Body of pancreas (tissue), 4 donors: Measurements from ENCODE around the gene LACTBL1. TPM values are rescaled to one million over a fixed set of nuclear protein-coding genes. Genes with fewer than 3 reads are reported as not detected.

Experiments
- ATAC-seq: fragments of 150-250 bp; one replicate; pipeline ENCODE4 v1.9.1; 2016
- DNase-seq, 4 donors: peaks; one replicate each; pipeline ENCODE4 v3.0.0-alpha.2; 2019
- H3K27ac ChIP-seq, 4 donors: fragments of 200-600 bp; sonication (generic); 1 replicate in 3 of 4; 2 replicates in 1 of 4; pipeline versions ENCODE4 v1.5.1 to v1.6.1; 2016 to 2019; ENCODE audit warnings: mild to moderate bottlenecking in 1 of 4, mixed read lengths in 1 of 4, moderate library complexity in 1 of 4
- H3K27me3 ChIP-seq, 2 donors: fragments of 200-600 bp; sonication (generic); one replicate each; pipeline ENCODE4 v1.6.0; 2016; ENCODE audit warnings: mild to moderate bottlenecking in 1 of 2
- H3K36me3 ChIP-seq, 2 donors: fragments of 200-600 bp; sonication (generic); replicated peaks in 1 of 2; 2 replicates each; pipeline ENCODE4 v1.5.1; 2016; ENCODE audit warnings: low read depth in 2 of 2; ENCODE audit not compliant: insufficient read depth in 1 of 2
- H3K4me1 ChIP-seq: fragments of 200-600 bp; sonication (generic); one replicate; pipeline ENCODE4 v1.6.0; 2016
- H3K4me3 ChIP-seq, 2 donors: fragments of 200-600 bp; sonication (generic); 1 replicate in 1 of 2; 2 replicates in 1 of 2; pipeline ENCODE4 v1.5.1; 2016 to 2019
- H3K9me3 ChIP-seq, 3 donors: fragments of 200-600 bp; sonication (generic); 1 replicate in 2 of 3; 2 replicates in 1 of 3; pipeline ENCODE4 v1.5.1; 2016
- CTCF ChIP-seq, 7 experiments: fragments of 450-650 bp in 4 of 7; fragments of 200-600 bp in 3 of 7; sonication (generic) in 3 of 7; IDR thresholded peaks; one replicate each; pipeline ENCODE4 v1.5.1; 2016 to 2019; ENCODE audit warnings: antibody characterized with exemption in 7 of 7
- POLR2A ChIP-seq, 3 donors: fragments of 450-650 bp; IDR thresholded peaks; one replicate each; pipeline ENCODE4 v1.6.1; 2016; ENCODE audit warnings: antibody characterized with exemption in 3 of 3, mild to moderate bottlenecking in 2 of 3
- WGBS, 2 donors: methylation state at CpG; one replicate each; pipeline ENCODE4 v1.1.5; 2017; 5-methylcytosine and 5-hydroxymethylcytosine counted together
- intact Hi-C: fragments of 100-400 bp; cut with DNase I; formaldehyde crosslinking; loops from one replicate; pipeline ENCODE4 v1.15.1; 2023
- total RNA-seq, 2 donors: library from RNA; depleted of rRNA; stranded (reverse); fragments of >200 nt; gene quantifications; one replicate each; pipeline ENCODE4 v1.1.0, GENCODE V29; 2016

The LACTBL1 gene
- total RNA-seq, 2 donors from 2014 or later = not detected

GRCh38 chr1:22975694-22976093 is 3.0 kb upstream of the LACTBL1 start:
- intact Hi-C loops = loop anchor here (10.0 kb wide), 1 partner anchor 209 kb away; no protein-coding TSS in a partner anchor

GRCh38 chr1:22971611-22972405 is 858 bp downstream of the LACTBL1 start:
- no peak overlapping the region for H3K4me3 ChIP-seq
- TF ChIP-seq CTCF (IDR thresholded peaks at IDR 0.05) (no peak), POLR2A (IDR thresholded peaks at IDR 0.05) (no peak)
- intact Hi-C loops = loop anchor here (10.0 kb wide), 1 partner anchor 213 kb away; no protein-coding TSS in a partner anchor
- H3K36me3 ChIP-seq = no peaks in the 10 kb centered on the region
- WGBS, 2 donors = 47 to 61% methylated on average over 5 of the region's 5 CpGs
- no peak for DNase-seq
- no peak overlapping the region for H3K27ac ChIP-seq
- H3K9me3 ChIP-seq = no peaks in the 10 kb centered on the region
- H3K4me1 ChIP-seq = peaks cover 6% of the 10 kb centered on the region
- ATAC-seq = no peak
- no peaks in the 10 kb centered on the region for H3K27me3 ChIP-seq

More at GRCh38 chr1:22975694-22976093, 3.0 kb upstream of the LACTBL1 start:
- no peak overlapping the region for H3K27ac ChIP-seq
- no peaks in the 10 kb centered on the region for H3K36me3 ChIP-seq
- H3K9me3 ChIP-seq = no peaks in the 10 kb centered on the region
- H3K4me1 ChIP-seq = no peaks in the 10 kb centered on the region
- no peak overlapping the region for H3K4me3 ChIP-seq
- no peaks in the 10 kb centered on the region for H3K27me3 ChIP-seq
- WGBS, 2 donors = 42 to 55% methylated on average over 3 of the region's 3 CpGs
- DNase-seq (no peak), ATAC-seq (no peak)
- TF ChIP-seq CTCF (IDR thresholded peaks at IDR 0.05) = no peak
- TF ChIP-seq POLR2A (IDR thresholded peaks at IDR 0.05) = no peak

DNA sequence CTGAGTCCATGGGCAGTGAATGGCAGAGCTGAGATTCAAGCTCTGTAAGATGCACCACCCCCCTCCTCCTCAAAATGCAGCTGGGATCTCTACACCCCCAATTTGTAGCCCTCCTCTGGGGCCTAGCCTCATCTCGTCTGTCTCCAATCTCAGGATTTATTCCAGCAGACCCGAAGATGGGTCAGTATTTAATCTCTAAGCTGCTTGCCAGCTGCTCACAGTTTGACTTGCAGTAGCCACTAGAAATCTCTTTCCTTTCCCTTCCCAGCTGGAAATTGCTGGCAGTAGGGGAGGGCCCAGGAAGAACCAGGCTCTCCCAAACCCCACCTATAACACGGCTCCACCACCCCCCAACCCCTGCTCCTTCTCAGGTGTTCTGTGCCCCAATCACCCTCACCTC is 1.5 kb downstream of the LACTBL1 start:
- DNase-seq (no peak), ATAC-seq (no peak)
- intact Hi-C loops = loop anchor here (10.0 kb wide), 1 partner anchor 214 kb away; no protein-coding TSS in a partner anchor
- TF ChIP-seq POLR2A (IDR thresholded peaks at IDR 0.05) (no peak), CTCF (IDR thresholded peaks at IDR 0.05) (no peak)
- H3K36me3 ChIP-seq = no peaks in the 10 kb centered on the region
- H3K27me3 ChIP-seq = no peaks in the 10 kb centered on the region
- WGBS, 2 donors = 52 to 61% methylated on average over 3 of the region's 3 CpGs
- H3K4me3 ChIP-seq = no peak overlapping the region
- no peaks in the 10 kb centered on the region for H3K9me3 ChIP-seq
- H3K27ac ChIP-seq = no peak overlapping the region
- H3K4me1 ChIP-seq = peaks cover 6% of the 10 kb centered on the region

- TF ChIP-seq CTCF (IDR thresholded peaks at IDR 0.05) (no peak), POLR2A (IDR thresholded peaks at IDR 0.05) (no peak)
- intact Hi-C loops = loop anchor here (10.0 kb wide), 1 partner anchor 215 kb away; no protein-coding TSS in a partner anchor
- Histone ChIP-seq H3K27ac (no peak overlapping the region), H3K36me3 (no peaks in the 10 kb centered on the region), H3K27me3 (no peaks in the 10 kb centered on the region), H3K4me3 (no peak overlapping the region), H3K4me1 (peaks cover 6% of the 10 kb centered on the region), H3K9me3 (no peaks in the 10 kb centered on the region)
- 86% methylated on average over 2 of the region's 2 CpGs for WGBS, 2 donors
- DNase-seq (no peak), ATAC-seq (no peak)
Measured at GRCh38 chr1:22970096-22970495, 2.6 kb downstream of the LACTBL1 start.
